ENCODE results near the gene VTI1A. TPM values are rescaled to one million over a fixed set of nuclear protein-coding genes. Genes with fewer than 3 reads are reported as not detected.

The VTI1A gene
- total and polyA plus RNA-seq, 9 donors: 7.8 to 48.2 (median 20.0) TPM

- peaks cover 4% of the 10 kb centered on the region for H3K4me1 ChIP-seq (ENCODE audit: insufficient read depth)
- DNase-seq: no peak
- intact Hi-C loops (cut with DNase I): no loop called here
Observed at GRCh38 chr10:112842832-112843360, 395.9 kb downstream of the VTI1A start.

GRCh38 chr10:112843623-112844022, 396.6 kb downstream of the VTI1A start:
- Histone ChIP-seq H3K36me3 (no peaks in the 10 kb centered on the region), H3K4me3 (no peak overlapping the region), H3K9me3 (no peaks in the 10 kb centered on the region), H3K27ac (no peak overlapping the region), H3K27me3 (no peaks in the 10 kb centered on the region), H3K4me1 (ENCODE audit: insufficient read depth) (peaks cover 4% of the 10 kb centered on the region)
- intact Hi-C loops (cut with DNase I): no loop called here
- TF ChIP-seq POLR2A (IDR thresholded peaks at IDR 0.05): no peak
- no peak for TF ChIP-seq CTCF (IDR thresholded peaks at IDR 0.05)
- no peak for TF ChIP-seq EP300 (IDR thresholded peaks at IDR 0.05)
- DNase-seq: no peak
- 12 to 39% (median 21%) methylated on average over 3 of the region's 3 CpGs for WGBS, 3 donors

More at GRCh38 chr10:112842832-112843360, 395.9 kb downstream of the VTI1A start:
- Histone ChIP-seq H3K27me3 (no peaks in the 10 kb centered on the region), H3K36me3 (no peaks in the 10 kb centered on the region), H3K4me3 (no peak overlapping the region), H3K27ac (no peak overlapping the region), H3K9me3 (no peaks in the 10 kb centered on the region)
- 47 to 61% (median 47%) methylated on average over 3 of the region's 3 CpGs for WGBS, 3 donors
- no peak for TF ChIP-seq CTCF (IDR thresholded peaks at IDR 0.05)
- TF ChIP-seq POLR2A (IDR thresholded peaks at IDR 0.05): no peak
- TF ChIP-seq EP300 (IDR thresholded peaks at IDR 0.05): no peak

- WGBS, 3 donors: 90 to 96% (median 94%) methylated on average over 27 of the region's 27 CpGs
- Histone ChIP-seq H3K27ac (no peak overlapping the region), H3K4me1 (ENCODE audit: insufficient read depth) (peaks cover 4% of the 10 kb centered on the region), H3K4me3 (no peak overlapping the region), H3K9me3 (no peaks in the 10 kb centered on the region), H3K27me3 (no peaks in the 10 kb centered on the region), H3K36me3 (no peaks in the 10 kb centered on the region)
- TF ChIP-seq CTCF (IDR thresholded peaks at IDR 0.05) (no peak), EP300 (IDR thresholded peaks at IDR 0.05) (no peak), POLR2A (IDR thresholded peaks at IDR 0.05) (no peak)
- intact Hi-C loops (cut with DNase I): no loop called here
- DNase-seq: no peak
Observed at GRCh38 chr10:112844681-112845544, 397.9 kb downstream of the VTI1A start.

- no peaks in the 10 kb centered on the region for H3K9me3 ChIP-seq
- intact Hi-C loops (cut with DNase I): no loop called here
- no peak overlapping the region for H3K4me3 ChIP-seq
- no peaks in the 10 kb centered on the region for H3K27me3 ChIP-seq
- 93 to 98% (median 97%) methylated on average over 2 of the region's 2 CpGs for WGBS, 3 donors
- no peaks in the 10 kb centered on the region for H3K36me3 ChIP-seq
- DNase-seq: no peak
- peaks cover 2% of the 10 kb centered on the region for H3K4me1 ChIP-seq (ENCODE audit: insufficient read depth)
- no peak overlapping the region for H3K27ac ChIP-seq
- no peak for TF ChIP-seq CTCF (IDR thresholded peaks at IDR 0.05)
- no peak for TF ChIP-seq EP300 (IDR thresholded peaks at IDR 0.05)
- TF ChIP-seq POLR2A (IDR thresholded peaks at IDR 0.05): no peak
Observed at GRCh38 chr10:112847778-112848177, 400.8 kb downstream of the VTI1A start.

Data from ovary (tissue), 9 donors.